IMR-90 (cell line): ENCODE results near the gene RUNDC3A. TPM values are rescaled to one million over a fixed set of nuclear protein-coding genes. Genes with fewer than 3 reads are reported as not detected.

Experiments used
- ATAC-seq: fragments of 200-7000 bp; cut with Tn5 transposase; 2 replicates; pipeline ENCODE4 v1.9.1; 2020; ENCODE audit warnings: low read depth, mild to moderate bottlenecking, moderate library complexity
- BruUV-seq: library from RNA; stranded (reverse); fragments of 400-500 nt; replicated peaks from 2 replicates; lab custom pipeline; 2021; lab: Mats Ljungman, UMichigan
- CTCF ChIA-PET: fragments of 300-600 bp; formaldehyde crosslinking; extraction: SDS; loops from one replicate; lab custom pipeline; 2021; ENCODE audit warnings: antibody characterized with exemption; lab: Yijun Ruan, JAX
- POLR2A ChIA-PET: fragments of 300-600 bp; sonication (Branson Sonifier 250); formaldehyde crosslinking; loops from one replicate; lab custom pipeline; 2022; ENCODE audit warnings: antibody characterized with exemption; ENCODE audit not compliant: unreplicated experiment; lab: Charles Lee
- DNase-seq: peaks from one replicate; pipeline ENCODE4 v3.0.0; 2013
- H2AFZ ChIP-seq: replicated peaks from 2 replicates; pipeline ENCODE3; 2013; ENCODE audit warnings: low read length, mild to moderate bottlenecking; ENCODE audit not compliant: poor library complexity
- H2AK5ac ChIP-seq: 2 replicates; pipeline ENCODE4 v1.6.1; 2013; ENCODE audit warnings: low read depth, low read length, inconsistent platforms
- H2AK9ac ChIP-seq: replicated peaks from 2 replicates; pipeline ENCODE3; 2013; ENCODE audit warnings: mild to moderate bottlenecking, low read depth, low read length, moderate library complexity; ENCODE audit not compliant: poor library complexity
- H2BK120ac ChIP-seq: 2 replicates; pipeline ENCODE4 v1.6.1; 2013; ENCODE audit warnings: low read depth, low read length, inconsistent platforms
- H2BK15ac ChIP-seq: 3 replicates; pipeline ENCODE4 v1.6.1; 2013; ENCODE audit warnings: low read depth, low read length, inconsistent platforms
- H2BK20ac ChIP-seq: 2 replicates; pipeline ENCODE4 v1.6.1; 2013; ENCODE audit warnings: low read depth, mild to moderate bottlenecking, inconsistent platforms, low read length, moderate library complexity
- H2BK5ac ChIP-seq: 2 replicates; pipeline ENCODE4 v1.6.1; 2013; ENCODE audit warnings: mild to moderate bottlenecking, low read depth, low read length, inconsistent platforms; ENCODE audit not compliant: poor library complexity, severe bottlenecking
- H3K14ac ChIP-seq: replicated peaks from 2 replicates; pipeline ENCODE4 v1.6.1; 2013; ENCODE audit warnings: low read depth, low read length, inconsistent platforms
- H3K18ac ChIP-seq: 2 replicates; pipeline ENCODE4 v1.6.1; 2013; ENCODE audit warnings: low read depth, low read length, control low read depth
- H3K23ac ChIP-seq: 2 replicates; pipeline ENCODE4 v1.6.1; 2013; ENCODE audit warnings: low read depth, low read length, inconsistent platforms
- H3K27ac ChIP-seq: 2 replicates; pipeline ENCODE4 v1.5.1; 2013; ENCODE audit warnings: mild to moderate bottlenecking, control low read depth, low read length; ENCODE audit not compliant: insufficient read depth
- H3K27me3 ChIP-seq: 2 replicates; pipeline ENCODE4 v1.6.1; 2013; ENCODE audit warnings: low read length; ENCODE audit not compliant: control insufficient read depth, insufficient read depth
- H3K36me3 ChIP-seq: 2 replicates; pipeline ENCODE4 v1.6.1; 2013; ENCODE audit warnings: low read length, mixed read lengths; ENCODE audit not compliant: control insufficient read depth, insufficient read depth
- H3K4ac ChIP-seq: 2 replicates; pipeline ENCODE4 v1.6.1; 2013; ENCODE audit warnings: low read depth, low read length, inconsistent platforms
- H3K4me1 ChIP-seq: 2 replicates; pipeline ENCODE4 v1.6.1; 2013; ENCODE audit warnings: low read length, mixed read lengths; ENCODE audit not compliant: control insufficient read depth, insufficient read depth
- H3K4me2 ChIP-seq: 2 replicates; pipeline ENCODE4 v1.6.1; 2013; ENCODE audit warnings: low read depth, mild to moderate bottlenecking, control low read depth, low read length, moderate library complexity
- H3K4me3 ChIP-seq: 2 replicates; pipeline ENCODE4 v1.5.1; 2013; ENCODE audit warnings: low read depth, mild to moderate bottlenecking, control low read depth, low read length, moderate library complexity; ENCODE audit not compliant: insufficient read depth
- H3K56ac ChIP-seq: 2 replicates; pipeline ENCODE4 v1.6.1; 2013; ENCODE audit warnings: low read length, inconsistent platforms; ENCODE audit not compliant: insufficient read depth; ENCODE audit errors: extremely low read depth
- H3K79me1 ChIP-seq, 2 experiments: 2 replicates each; pipeline ENCODE4 v1.6.1; 2013; ENCODE audit warnings: low read length in 2 of 2, inconsistent platforms in 1 of 2, low read depth in 1 of 2
- H3K9ac ChIP-seq: 2 replicates; pipeline ENCODE4 v1.6.1; 2013; ENCODE audit warnings: low read depth, low read length, control low read depth
- H3K9me1 ChIP-seq: 2 replicates; pipeline ENCODE4 v1.6.1; 2013; ENCODE audit warnings: low read length, inconsistent platforms; ENCODE audit not compliant: insufficient read depth
- H3K9me3 ChIP-seq: 2 replicates; pipeline ENCODE4 v1.6.1; 2013; ENCODE audit warnings: low read length; ENCODE audit not compliant: control insufficient read depth, insufficient read depth
- H4K20me1 ChIP-seq: 2 replicates; pipeline ENCODE4 v1.6.1; 2013; ENCODE audit warnings: low read length, inconsistent platforms; ENCODE audit not compliant: insufficient read depth
- H4K5ac ChIP-seq: 2 replicates; pipeline ENCODE4 v1.6.1; 2013; ENCODE audit warnings: mild to moderate bottlenecking, low read depth, low read length, control low read depth
- H4K8ac ChIP-seq, 2 experiments: 2 replicates each; pipeline ENCODE4 v1.6.1; 2013; ENCODE audit warnings: low read depth in 2 of 2, low read length in 2 of 2, control low read depth in 1 of 2, inconsistent platforms in 1 of 2
- H4K91ac ChIP-seq: 2 replicates; pipeline ENCODE4 v1.6.1; 2013; ENCODE audit warnings: low read depth, low read length, inconsistent platforms; ENCODE audit not compliant: insufficient read depth
- BHLHE40 ChIP-seq: fragments of 150-350 bp; IDR thresholded peaks from 2 replicates; pipeline ENCODE4 v1.6.1; 2016; ENCODE audit warnings: mild to moderate bottlenecking, low read depth, low read length
- CEBPB ChIP-seq: IDR thresholded peaks from 2 replicates; pipeline ENCODE4 v1.6.1; 2012; ENCODE audit warnings: low read depth, low read length, improper control_type of control experiment
- CHD1 ChIP-seq: IDR thresholded peaks from 2 replicates; pipeline ENCODE4 v1.6.1; 2012; ENCODE audit warnings: low read depth, low read length, improper control_type of control experiment
- FOS ChIP-seq: fragments of 150-350 bp; IDR thresholded peaks from 2 replicates; pipeline ENCODE4 v1.6.1; 2016; ENCODE audit warnings: low read depth, low read length
- MAFK ChIP-seq: IDR thresholded peaks from 2 replicates; pipeline ENCODE4 v1.6.1; 2012; ENCODE audit warnings: low read depth, low read length, improper control_type of control experiment
- MAZ ChIP-seq: IDR thresholded peaks from 2 replicates; pipeline ENCODE4 v1.6.1; 2012; ENCODE audit warnings: low read depth, mild to moderate bottlenecking, low read length, improper control_type of control experiment, moderate library complexity, borderline replicate concordance
- MXI1 ChIP-seq: IDR thresholded peaks from 2 replicates; pipeline ENCODE4 v1.6.1; 2012; ENCODE audit warnings: low read depth, mild to moderate bottlenecking, low read length, moderate library complexity, borderline replicate concordance
- NFE2L2 ChIP-seq: fragments of 150-350 bp; IDR thresholded peaks from 2 replicates; pipeline ENCODE4 v1.6.1; 2016; ENCODE audit warnings: low read depth, mild to moderate bottlenecking, low read length
- POLR2A ChIP-seq: IDR thresholded peaks from 2 replicates; pipeline ENCODE4 v1.6.1; 2012; ENCODE audit warnings: mild to moderate bottlenecking, low read depth, low read length
- RCOR1 ChIP-seq: IDR thresholded peaks from 2 replicates; pipeline ENCODE4 v1.6.1; 2012; ENCODE audit warnings: mild to moderate bottlenecking, low read length, improper control_type of control experiment; ENCODE audit not compliant: insufficient replicate concordance
- RFX5 ChIP-seq: IDR thresholded peaks from 2 replicates; pipeline ENCODE4 v1.8.0; 2012; ENCODE audit warnings: low read depth, mild to moderate bottlenecking, low read length, moderate library complexity
- WGBS, 2 experiments: methylation state at CpG; one replicate each; pipeline versions ENCODE4 v1.1.5 to v1.1.7; 2013; ENCODE audit warnings: missing lambda C conversion rate in 2 of 2; ENCODE audit not compliant: insufficient read length in 1 of 2; ENCODE audit errors: extremely low coverage in 2 of 2; 5-methylcytosine and 5-hydroxymethylcytosine counted together
- dilution Hi-C: fragments of 300-500 bp; cut with HindIII; formaldehyde crosslinking; loops from one replicate; pipeline ENCODE4 v1.14.3; 2018; ENCODE audit warnings: low sequenced_read_pairs; ENCODE audit not compliant: unreplicated experiment
- in situ Hi-C: fragments of 300-500 bp; cut with MboI; formaldehyde crosslinking; loops from 3 replicates; pipeline ENCODE4 v1.14.3; 2019; ENCODE audit warnings: low sequenced_read_pairs, inconsistent platforms, mixed read lengths
- intact Hi-C: fragments of 100-400 bp; cut with micrococcal nuclease; formaldehyde crosslinking; loops from 2 replicates; pipeline ENCODE4 v1.10.0; 2022
- polyA plus RNA-seq, 3 experiments: library from polyadenylated mRNA; depleted of rRNA; stranded (reverse); fragments of >200 nt; gene quantifications; 2 replicates each; pipeline ENCODE4 v1.2.3, GENCODE V29; 2012; ENCODE audit warnings: low replicate concordance in 1 of 3
- total RNA-seq: library from RNA; depleted of rRNA; stranded (reverse); fragments of >200 nt; gene quantifications from 2 replicates; pipeline ENCODE4 v1.2.3, GENCODE V29; 2012
- TF ChIP-seq, protein P1 (sequence below): conservative IDR thresholded peaks from 2 replicates; pipeline ENCODE4 v1.5.1; 2012; ENCODE audit warnings: mild to moderate bottlenecking, low read depth, low read length, improper control_type of control experiment
- TF ChIP-seq, protein P2 (sequence below): fragments of 150-350 bp; IDR thresholded peaks from 2 replicates; pipeline ENCODE4 v1.6.1; 2016; ENCODE audit warnings: low read depth, mild to moderate bottlenecking, low read length, moderate library complexity, borderline replicate concordance
- TF ChIP-seq, protein P3 (sequence below): fragments of 150-350 bp; IDR thresholded peaks from 2 replicates; pipeline ENCODE4 v1.6.1; 2017; ENCODE audit warnings: mild to moderate bottlenecking, antibody characterized with exemption, low read length, low read depth

The RUNDC3A gene
- total and polyA plus RNA-seq, 2 of the 4 experiments (the other 2 are of a cell fraction) = under 0.01 to 0.34 TPM

DNA sequence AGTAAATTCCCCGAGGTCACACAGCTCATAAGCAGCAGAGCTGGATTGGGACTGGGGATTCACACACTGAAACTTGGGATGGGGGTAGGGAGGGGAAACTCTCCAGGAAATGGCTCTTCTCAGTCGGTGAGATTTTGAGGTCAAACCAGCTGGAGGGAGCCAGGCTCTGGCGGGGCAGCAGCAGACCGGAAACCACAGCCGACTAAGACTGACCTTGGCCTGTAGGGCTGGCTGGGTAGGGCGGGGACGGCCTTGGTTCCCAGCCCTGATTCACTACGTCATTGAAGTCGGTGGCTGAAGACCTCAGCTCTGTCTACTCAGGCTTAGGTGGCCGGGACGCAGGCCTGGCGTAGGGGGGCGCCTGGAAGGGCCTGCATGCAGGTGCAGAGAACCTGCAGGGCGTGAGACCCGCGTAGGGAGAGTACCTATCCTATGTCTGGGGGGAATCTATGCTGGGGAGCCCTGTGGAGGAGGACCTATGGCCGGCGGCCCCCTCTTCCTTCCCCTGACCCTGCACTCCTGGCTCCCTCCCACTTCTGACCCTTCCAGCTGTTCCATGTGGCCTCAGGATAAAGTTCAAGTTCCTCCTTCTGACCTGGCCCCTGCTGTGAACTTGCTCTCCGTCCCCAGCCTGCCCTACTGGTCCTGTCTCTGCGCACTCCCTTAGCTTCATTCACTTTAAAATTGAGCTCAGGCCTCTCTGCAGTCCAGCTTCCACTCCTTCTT is 28.6 kb upstream of the RUNDC3A start:
- DNase-seq = peak; percentile 91
- POLR2A ChIA-PET = no interaction called here
- peak; percentile 99 for ATAC-seq
- peaks cover 6% of the 10 kb centered on the region for H3K4me1 ChIP-seq
- H2BK20ac ChIP-seq = peak overlapping the region; percentile 47; the same call in 1 of the 2 replicates
- H3K79me1 ChIP-seq = peaks cover 0 to 5% of the 10 kb centered on the region in 2 experiments; a peak in 1 of 4 replicates
- no peak overlapping the region for H3K56ac ChIP-seq
- no peak overlapping the region for H4K5ac ChIP-seq
- CTCF ChIA-PET = interaction anchor here (0.6 kb wide), 1 partner anchor 316 kb away, joined by 8 read pairs; no protein-coding TSS in a partner anchor
- H2AK5ac ChIP-seq = peak overlapping the region; percentile 56
- no peak overlapping the region for H3K18ac ChIP-seq
- BruUV-seq = no TSS peak
- WGBS, 2 experiments = 38% methylated on average over 8 of the region's 20 CpGs; no CpG with 5 or more reads in 1 of the 2 experiments
- intact Hi-C loops (no loop called here), in situ Hi-C loops (no loop called here), dilution Hi-C loops (no loop called here)
- H3K9me1 ChIP-seq = peaks cover 14% of the 10 kb centered on the region
- peak overlapping the region; percentile 26 to 62; a peak in 1 of 4 replicates for H4K8ac ChIP-seq
- H3K27ac ChIP-seq = no peak overlapping the region
- H2BK5ac ChIP-seq = no peak overlapping the region
- peaks cover 3% of the 10 kb centered on the region for H3K27me3 ChIP-seq
- H2BK120ac ChIP-seq = peak overlapping the region; percentile 73; the same call in 1 of the 2 replicates
- no peaks in the 10 kb centered on the region for H3K9me3 ChIP-seq
- no peaks in the 10 kb centered on the region for H4K20me1 ChIP-seq
- peak overlapping the region; percentile 8; the same call in 1 of the 2 replicates for H3K14ac ChIP-seq
- H2AFZ ChIP-seq = peak overlapping the region; percentile 88
- no peak overlapping the region for H3K4me2 ChIP-seq
- H3K9ac ChIP-seq = no peak overlapping the region
- no peak overlapping the region for H3K4me3 ChIP-seq
- no peaks in the 10 kb centered on the region for H3K36me3 ChIP-seq
- H3K4ac ChIP-seq = peak overlapping the region; percentile 65; the same call in 1 of the 2 replicates
- peak overlapping the region; percentile 8; the same call in 1 of the 2 replicates for H3K23ac ChIP-seq
- peak overlapping the region; percentile 62 for H2AK9ac ChIP-seq
- H4K91ac ChIP-seq = peak overlapping the region; percentile 24; the same call in 1 of the 2 replicates
- peak overlapping the region; percentile 80; the same call in 1 of the 3 replicates for H2BK15ac ChIP-seq
- TF ChIP-seq FOS (no peak), RFX5 (no peak), MAFK (no peak), CHD1 (no peak), BHLHE40 (peak; percentile 41), NFE2L2 (no peak), RCOR1 (peak; percentile 44), MXI1 (no peak), MAZ (peak; percentile 52; the same call in 1 of the 2 replicates), POLR2A (no peak), CEBPB (no peak)
- TF ChIP-seq, protein P1, sequence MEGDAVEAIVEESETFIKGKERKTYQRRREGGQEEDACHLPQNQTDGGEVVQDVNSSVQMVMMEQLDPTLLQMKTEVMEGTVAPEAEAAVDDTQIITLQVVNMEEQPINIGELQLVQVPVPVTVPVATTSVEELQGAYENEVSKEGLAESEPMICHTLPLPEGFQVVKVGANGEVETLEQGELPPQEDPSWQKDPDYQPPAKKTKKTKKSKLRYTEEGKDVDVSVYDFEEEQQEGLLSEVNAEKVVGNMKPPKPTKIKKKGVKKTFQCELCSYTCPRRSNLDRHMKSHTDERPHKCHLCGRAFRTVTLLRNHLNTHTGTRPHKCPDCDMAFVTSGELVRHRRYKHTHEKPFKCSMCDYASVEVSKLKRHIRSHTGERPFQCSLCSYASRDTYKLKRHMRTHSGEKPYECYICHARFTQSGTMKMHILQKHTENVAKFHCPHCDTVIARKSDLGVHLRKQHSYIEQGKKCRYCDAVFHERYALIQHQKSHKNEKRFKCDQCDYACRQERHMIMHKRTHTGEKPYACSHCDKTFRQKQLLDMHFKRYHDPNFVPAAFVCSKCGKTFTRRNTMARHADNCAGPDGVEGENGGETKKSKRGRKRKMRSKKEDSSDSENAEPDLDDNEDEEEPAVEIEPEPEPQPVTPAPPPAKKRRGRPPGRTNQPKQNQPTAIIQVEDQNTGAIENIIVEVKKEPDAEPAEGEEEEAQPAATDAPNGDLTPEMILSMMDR = no peak
- TF ChIP-seq, protein P2, sequence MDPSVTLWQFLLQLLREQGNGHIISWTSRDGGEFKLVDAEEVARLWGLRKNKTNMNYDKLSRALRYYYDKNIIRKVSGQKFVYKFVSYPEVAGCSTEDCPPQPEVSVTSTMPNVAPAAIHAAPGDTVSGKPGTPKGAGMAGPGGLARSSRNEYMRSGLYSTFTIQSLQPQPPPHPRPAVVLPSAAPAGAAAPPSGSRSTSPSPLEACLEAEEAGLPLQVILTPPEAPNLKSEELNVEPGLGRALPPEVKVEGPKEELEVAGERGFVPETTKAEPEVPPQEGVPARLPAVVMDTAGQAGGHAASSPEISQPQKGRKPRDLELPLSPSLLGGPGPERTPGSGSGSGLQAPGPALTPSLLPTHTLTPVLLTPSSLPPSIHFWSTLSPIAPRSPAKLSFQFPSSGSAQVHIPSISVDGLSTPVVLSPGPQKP = no peak
- TF ChIP-seq, protein P3, sequence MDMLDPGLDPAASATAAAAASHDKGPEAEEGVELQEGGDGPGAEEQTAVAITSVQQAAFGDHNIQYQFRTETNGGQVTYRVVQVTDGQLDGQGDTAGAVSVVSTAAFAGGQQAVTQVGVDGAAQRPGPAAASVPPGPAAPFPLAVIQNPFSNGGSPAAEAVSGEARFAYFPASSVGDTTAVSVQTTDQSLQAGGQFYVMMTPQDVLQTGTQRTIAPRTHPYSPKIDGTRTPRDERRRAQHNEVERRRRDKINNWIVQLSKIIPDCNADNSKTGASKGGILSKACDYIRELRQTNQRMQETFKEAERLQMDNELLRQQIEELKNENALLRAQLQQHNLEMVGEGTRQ = no peak
